Hepatocyte (in vitro differentiated cells): ENCODE data around the gene C6orf89. TPM values are rescaled to one million over a fixed set of nuclear protein-coding genes. Genes with fewer than 3 reads are reported as not detected.

Experiments
- DNase-seq: peaks from one replicate; pipeline ENCODE4 v3.0.0-alpha.2; 2016; ENCODE audit warnings: low spot score
- H2AFZ ChIP-seq: fragments of 200-600 bp; sonication (generic); 2 replicates; pipeline ENCODE4 v1.6.0; 2016; ENCODE audit warnings: antibody characterized with exemption, mild to moderate bottlenecking
- H3K27ac ChIP-seq: fragments of 200-600 bp; sonication (generic); 2 replicates; pipeline ENCODE4 v1.5.1; 2016; ENCODE audit warnings: mild to moderate bottlenecking
- H3K27me3 ChIP-seq: fragments of 200-600 bp; sonication (generic); 2 replicates; pipeline ENCODE4 v1.6.1; 2016
- H3K36me3 ChIP-seq: fragments of 200-600 bp; sonication (generic); replicated peaks from 2 replicates; pipeline ENCODE4 v1.5.1; 2016; ENCODE audit warnings: low read depth; ENCODE audit not compliant: insufficient read depth
- H3K4me1 ChIP-seq: fragments of 200-600 bp; sonication (generic); 2 replicates; pipeline ENCODE4 v1.5.1; 2016; ENCODE audit warnings: mild to moderate bottlenecking, moderate library complexity; ENCODE audit not compliant: insufficient read depth
- H3K4me2 ChIP-seq: fragments of 200-600 bp; sonication (generic); 2 replicates; pipeline ENCODE4 v1.6.0; 2016
- H3K4me3 ChIP-seq: fragments of 200-600 bp; sonication (generic); 2 replicates; pipeline ENCODE4 v1.5.1; 2016; ENCODE audit warnings: mild to moderate bottlenecking
- H3K79me2 ChIP-seq: fragments of 200-600 bp; sonication (generic); 2 replicates; pipeline ENCODE4 v1.6.0; 2017; ENCODE audit warnings: mild to moderate bottlenecking
- H3K9me2 ChIP-seq: fragments of 200-600 bp; sonication (generic); replicated peaks from 2 replicates; pipeline ENCODE4 v1.6.0; 2017; ENCODE audit warnings: mild to moderate bottlenecking; ENCODE audit not compliant: insufficient read depth
- H3K9me3 ChIP-seq: fragments of 200-600 bp; sonication (generic); 2 replicates; pipeline ENCODE4 v1.5.1; 2016; ENCODE audit warnings: low read depth, mild to moderate bottlenecking
- H4K20me1 ChIP-seq: fragments of 200-600 bp; sonication (generic); 2 replicates; pipeline ENCODE4 v1.6.0; 2016; ENCODE audit warnings: mild to moderate bottlenecking; ENCODE audit not compliant: insufficient read depth, poor library complexity, severe bottlenecking
- EZH2 ChIP-seq: fragments of 200-600 bp; sonication (generic); IDR thresholded peaks from 2 replicates; pipeline ENCODE4 v1.6.1; 2016; ENCODE audit warnings: antibody characterized with exemption, mild to moderate bottlenecking, borderline replicate concordance
- EZH2phosphoT487 ChIP-seq: fragments of 200-600 bp; sonication (generic); IDR thresholded peaks from one replicate; pipeline ENCODE4 v1.6.1; 2018; ENCODE audit warnings: antibody characterized with exemption, mild to moderate bottlenecking, low read depth, moderate library complexity; ENCODE audit not compliant: unreplicated experiment, severe bottlenecking
- WGBS: methylation state at CpG from one replicate; pipeline ENCODE4 v1.1.6; 2016; ENCODE audit warnings: low lambda C conversion rate; ENCODE audit errors: missing lambda C conversion rate; 5-methylcytosine and 5-hydroxymethylcytosine counted together
- polyA plus RNA-seq: library from polyadenylated mRNA; unstranded; fragments of >200 nt; fragmentation: Nextera tagmentation; extraction: Ambion mirVana; gene quantifications from 2 replicates; pipeline ENCODE4 v1.2.1, GENCODE V29; 2016
- total RNA-seq: library from RNA; depleted of rRNA; stranded (reverse); fragments of >200 nt; gene quantifications from 2 replicates; pipeline ENCODE4 v1.2.3, GENCODE V29; 2014
- TF ChIP-seq, protein P1 (sequence below): fragments of 200-600 bp; sonication (generic); IDR thresholded peaks from 2 replicates; pipeline ENCODE4 v1.5.1; 2016; ENCODE audit warnings: antibody characterized with exemption, mild to moderate bottlenecking; ENCODE audit not compliant: poor library complexity

C6orf89 gene
- total and polyA plus RNA-seq, 2 experiments from 2014 or later = 39.6 to 45.2 TPM

DNA sequence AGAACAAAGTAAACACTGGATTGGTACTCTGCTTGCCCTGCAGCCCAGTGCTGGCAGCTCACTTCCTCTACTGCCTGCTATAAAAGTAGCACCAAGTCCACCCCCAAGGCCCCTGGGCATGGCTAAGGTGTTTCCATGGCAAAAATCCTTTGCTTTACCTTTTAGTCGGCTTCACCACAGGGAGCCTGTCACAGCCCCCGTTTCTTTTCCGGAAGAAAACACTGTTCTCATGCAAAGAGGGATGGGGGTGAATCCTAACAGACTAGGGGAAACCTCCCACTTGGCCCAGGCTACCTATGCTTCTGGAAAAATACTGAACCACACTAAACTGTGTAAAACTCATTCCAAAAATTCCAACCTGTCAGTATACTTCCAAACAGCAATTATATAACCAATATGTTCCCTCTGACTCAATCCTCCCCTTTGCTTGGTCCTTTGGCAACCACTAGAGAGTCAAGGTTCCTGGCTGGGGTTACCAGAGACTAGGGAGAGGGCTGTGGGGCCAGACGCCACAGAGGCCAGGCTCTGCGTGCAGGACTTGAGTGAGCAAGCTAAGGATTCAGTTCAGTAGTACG, 27.3 kb upstream of the C6orf89 start:
- H4K20me1 ChIP-seq = no peaks in the 10 kb centered on the region
- H3K4me3 ChIP-seq = no peak overlapping the region
- TF ChIP-seq EZH2phosphoT487 = no peak
- TF ChIP-seq, protein P1, sequence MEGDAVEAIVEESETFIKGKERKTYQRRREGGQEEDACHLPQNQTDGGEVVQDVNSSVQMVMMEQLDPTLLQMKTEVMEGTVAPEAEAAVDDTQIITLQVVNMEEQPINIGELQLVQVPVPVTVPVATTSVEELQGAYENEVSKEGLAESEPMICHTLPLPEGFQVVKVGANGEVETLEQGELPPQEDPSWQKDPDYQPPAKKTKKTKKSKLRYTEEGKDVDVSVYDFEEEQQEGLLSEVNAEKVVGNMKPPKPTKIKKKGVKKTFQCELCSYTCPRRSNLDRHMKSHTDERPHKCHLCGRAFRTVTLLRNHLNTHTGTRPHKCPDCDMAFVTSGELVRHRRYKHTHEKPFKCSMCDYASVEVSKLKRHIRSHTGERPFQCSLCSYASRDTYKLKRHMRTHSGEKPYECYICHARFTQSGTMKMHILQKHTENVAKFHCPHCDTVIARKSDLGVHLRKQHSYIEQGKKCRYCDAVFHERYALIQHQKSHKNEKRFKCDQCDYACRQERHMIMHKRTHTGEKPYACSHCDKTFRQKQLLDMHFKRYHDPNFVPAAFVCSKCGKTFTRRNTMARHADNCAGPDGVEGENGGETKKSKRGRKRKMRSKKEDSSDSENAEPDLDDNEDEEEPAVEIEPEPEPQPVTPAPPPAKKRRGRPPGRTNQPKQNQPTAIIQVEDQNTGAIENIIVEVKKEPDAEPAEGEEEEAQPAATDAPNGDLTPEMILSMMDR = no peak
- TF ChIP-seq EZH2 = no peak
- no peaks in the 10 kb centered on the region for H3K36me3 ChIP-seq
- H3K9me3 ChIP-seq = no peaks in the 10 kb centered on the region
- H3K9me2 ChIP-seq = no peaks in the 10 kb centered on the region
- H3K79me2 ChIP-seq = peaks cover 21% of the 10 kb centered on the region
- no peak overlapping the region for H3K4me2 ChIP-seq
- WGBS = 54% methylated on average over 6 of the region's 6 CpGs
- no peaks in the 10 kb centered on the region for H3K4me1 ChIP-seq
- H2AFZ ChIP-seq = no peak overlapping the region
- no peak for DNase-seq
- no peak overlapping the region for H3K27ac ChIP-seq
- H3K27me3 ChIP-seq = no peaks in the 10 kb centered on the region

GRCh38 chr6:36860126-36860525, 25.6 kb upstream of the C6orf89 start:
- no peak for DNase-seq
- no peaks in the 10 kb centered on the region for H3K9me3 ChIP-seq
- no peaks in the 10 kb centered on the region for H3K36me3 ChIP-seq
- H3K4me2 ChIP-seq = no peak overlapping the region
- H3K4me3 ChIP-seq = no peak overlapping the region
- H3K4me1 ChIP-seq = no peaks in the 10 kb centered on the region
- no peaks in the 10 kb centered on the region for H4K20me1 ChIP-seq
- H3K9me2 ChIP-seq = no peaks in the 10 kb centered on the region
- TF ChIP-seq, protein P1 = no peak
- TF ChIP-seq EZH2 = no peak
- TF ChIP-seq EZH2phosphoT487 = no peak
- 95% methylated on average over 7 of the region's 7 CpGs for WGBS
- H2AFZ ChIP-seq = no peak overlapping the region
- H3K27me3 ChIP-seq = no peaks in the 10 kb centered on the region
- no peak overlapping the region for H3K27ac ChIP-seq
- H3K79me2 ChIP-seq = peaks cover 33% of the 10 kb centered on the region

- no peaks in the 10 kb centered on the region for H3K9me2 ChIP-seq
- no peaks in the 10 kb centered on the region for H3K4me1 ChIP-seq
- H3K36me3 ChIP-seq = no peaks in the 10 kb centered on the region
- H4K20me1 ChIP-seq = no peaks in the 10 kb centered on the region
- no peaks in the 10 kb centered on the region for H3K27me3 ChIP-seq
- no peak for DNase-seq
- no peak overlapping the region for H3K4me2 ChIP-seq
- H2AFZ ChIP-seq = no peak overlapping the region
- TF ChIP-seq EZH2 (no peak), EZH2phosphoT487 (no peak)
- TF ChIP-seq, protein P1 = no peak
- 87% methylated on average over 8 of the region's 8 CpGs for WGBS
- no peak overlapping the region for H3K27ac ChIP-seq
- no peaks in the 10 kb centered on the region for H3K9me3 ChIP-seq
- peaks cover 53% of the 10 kb centered on the region for H3K79me2 ChIP-seq
- H3K4me3 ChIP-seq = no peak overlapping the region
Observed at GRCh38 chr6:36862164-36862847, 23.4 kb upstream of the C6orf89 start.
